Inflammatory macrophage treated with lipopolysaccharide for 1 hour (primary cell): ENCODE data around the gene CEACAM19.
"Not testable (repeated sequence)": the region's sequence is repeated elsewhere in the genome, so short reads cannot be mapped to it uniquely, and the experiment has no call there.

Source experiments
- DNase-seq, 2 donors: peaks; one replicate each; pipeline ENCODE4 v3.0.0-alpha.2; 2020 to 2022

CEACAM19 gene

GRCh38 chr19:44646049-44646416 is 25.2 kb upstream of the CEACAM19 start:
- DNase-seq: no peak

GRCh38 chr19:44647144-44647543 is 24.1 kb upstream of the CEACAM19 start:
- DNase-seq: no peak

GRCh38 chr19:44648631-44649251 is 22.5 kb upstream of the CEACAM19 start:
- peak; percentile 66 to 81 for DNase-seq

GRCh38 chr19:44649578-44650145 is 21.6 kb upstream of the CEACAM19 start:
- no peak for DNase-seq

GRCh38 chr19:44653343-44653742 is 17.9 kb upstream of the CEACAM19 start:
- DNase-seq: no peak

GRCh38 chr19:44653977-44654774 is 17.1 kb upstream of the CEACAM19 start:
- peak; percentile 67 to 77 for DNase-seq

GRCh38 chr19:44657211-44657921 is 13.9 kb upstream of the CEACAM19 start:
- DNase-seq: peak; percentile 40 to 79

GRCh38 chr19:44658069-44658733 is 13.1 kb upstream of the CEACAM19 start:
- DNase-seq: no peak

- DNase-seq: no peak
Observed at GRCh38 chr19:44660081-44660480, 11.2 kb upstream of the CEACAM19 start.

GRCh38 chr19:44661205-44661604 is 10.1 kb upstream of the CEACAM19 start:
- DNase-seq: no peak

- no peak for DNase-seq
Observed at GRCh38 chr19:44661904-44662303, 9.4 kb upstream of the CEACAM19 start.

GRCh38 chr19:44662691-44663385 is 8.4 kb upstream of the CEACAM19 start:
- no peak for DNase-seq

- DNase-seq: no peak
Observed at GRCh38 chr19:44663996-44664395, 7.3 kb upstream of the CEACAM19 start.

- no peak for DNase-seq
Observed at GRCh38 chr19:44664976-44665375, 6.3 kb upstream of the CEACAM19 start.

GRCh38 chr19:44666852-44667556 is 4.3 kb upstream of the CEACAM19 start:
- DNase-seq: no peak

GRCh38 chr19:44668985-44669764 is 2.1 kb upstream of the CEACAM19 start:
- no peak for DNase-seq

GRCh38 chr19:44670027-44670426 is 1.3 kb upstream of the CEACAM19 start:
- not testable (repeated sequence) for DNase-seq

- DNase-seq: no peak
Observed at GRCh38 chr19:44672226-44672625, 944 bp downstream of the CEACAM19 start.

- no peak for DNase-seq
Observed at GRCh38 chr19:44673510-44673909, 2.2 kb downstream of the CEACAM19 start.

- DNase-seq: no peak
Observed at GRCh38 chr19:44675521-44675920, 4.2 kb downstream of the CEACAM19 start.
